GM23338 (cell line): ENCODE measurements around the gene FMO2. TPM values are rescaled to one million over a fixed set of nuclear protein-coding genes. Genes with fewer than 3 reads are reported as not detected.

ENCODE experiments used
- ATAC-seq: fragments of 200-7000 bp; cut with Tn5 transposase; 3 replicates; pipeline ENCODE4 v1.9.1; 2020
- DNase-seq: peaks from one replicate; pipeline ENCODE4 v3.0.0-alpha.2; 2015; ENCODE audit warnings: low spot score
- H2AFZ ChIP-seq: fragments of 200-600 bp; sonication (generic); 2 replicates; pipeline ENCODE4 v1.8.0; 2016; ENCODE audit warnings: antibody characterized with exemption, mild to moderate bottlenecking, moderate library complexity
- H3F3A ChIP-seq: fragments of 200-600 bp; sonication (generic); replicated peaks from 2 replicates; pipeline ENCODE4 v1.8.0; 2017; ENCODE audit warnings: antibody characterized with exemption, mixed run types, low read depth
- H3K27ac ChIP-seq: fragments of 200-600 bp; sonication (generic); 2 replicates; pipeline ENCODE4 v1.6.1; 2016; ENCODE audit warnings: low read depth
- H3K27me3 ChIP-seq: fragments of 200-600 bp; sonication (generic); 2 replicates; pipeline ENCODE4 v1.8.0; 2016; ENCODE audit warnings: mild to moderate bottlenecking, mixed run types, moderate library complexity; ENCODE audit not compliant: insufficient read depth
- H3K36me3 ChIP-seq: fragments of 200-600 bp; sonication (generic); 2 replicates; pipeline ENCODE4 v1.8.0; 2016; ENCODE audit warnings: mild to moderate bottlenecking; ENCODE audit not compliant: insufficient read depth
- H3K4me1 ChIP-seq: fragments of 200-600 bp; sonication (generic); 2 replicates; pipeline ENCODE4 v1.8.0; 2016; ENCODE audit warnings: mild to moderate bottlenecking, moderate library complexity; ENCODE audit not compliant: insufficient read depth
- H3K4me2 ChIP-seq: fragments of 200-600 bp; sonication (generic); 2 replicates; pipeline ENCODE4 v1.7.1; 2017; ENCODE audit warnings: mixed run types
- H3K4me3 ChIP-seq: fragments of 200-600 bp; sonication (generic); 2 replicates; pipeline ENCODE4 v1.6.1; 2016; ENCODE audit warnings: mixed run types
- H3K79me2 ChIP-seq: fragments of 200-600 bp; sonication (generic); replicated peaks from 2 replicates; pipeline ENCODE4 v1.8.0; 2017; ENCODE audit warnings: mild to moderate bottlenecking; ENCODE audit not compliant: insufficient read depth
- H3K9me2 ChIP-seq: fragments of 200-600 bp; sonication (generic); 2 replicates; pipeline ENCODE4 v1.8.0; 2017; ENCODE audit not compliant: insufficient read depth
- H4K20me1 ChIP-seq: fragments of 200-600 bp; sonication (generic); replicated peaks from 2 replicates; pipeline ENCODE4 v1.8.0; 2017; ENCODE audit warnings: mild to moderate bottlenecking; ENCODE audit not compliant: insufficient read depth
- H3K27ac Mint-ChIP-seq: 2 replicates; pipeline ENCODE4 v1.8.0; 2020; ENCODE audit warnings: inconsistent platforms, mild to moderate bottlenecking, moderate library complexity, mixed read lengths
- H3K27me3 Mint-ChIP-seq: 3 replicates; pipeline ENCODE4 v1.8.0; 2022; ENCODE audit warnings: low read depth, mild to moderate bottlenecking, moderate library complexity, mixed read lengths, inconsistent platforms; ENCODE audit not compliant: insufficient read depth, poor library complexity
- H3K36me3 Mint-ChIP-seq: 3 replicates; pipeline ENCODE4 v1.8.0; 2021; ENCODE audit warnings: low read depth, mild to moderate bottlenecking, inconsistent platforms, moderate library complexity, mixed read lengths
- H3K4me1 Mint-ChIP-seq: 3 replicates; pipeline ENCODE4 v1.8.0; 2020; ENCODE audit warnings: mild to moderate bottlenecking, inconsistent platforms, mixed read lengths
- H3K4me3 Mint-ChIP-seq: 3 replicates; pipeline ENCODE4 v1.8.0; 2021; ENCODE audit warnings: moderate library complexity, mild to moderate bottlenecking, inconsistent platforms, mixed read lengths
- H3K9me3 Mint-ChIP-seq: 3 replicates; pipeline ENCODE4 v1.8.0; 2020; ENCODE audit warnings: moderate library complexity, mild to moderate bottlenecking, inconsistent platforms, mixed read lengths
- CTCF ChIP-seq, 2 experiments: fragments of 200-600 bp in 1 of 2; sonication (generic) in 1 of 2; conservative IDR thresholded peaks; 2 replicates each; pipeline versions ENCODE4 v1.5.1 to v1.6.1; 2016 to 2017; ENCODE audit warnings: antibody characterized with exemption in 2 of 2, low read depth in 2 of 2, mild to moderate bottlenecking in 2 of 2, moderate library complexity in 1 of 2
- EZH2 ChIP-seq: fragments of 200-600 bp; sonication (generic); IDR thresholded peaks from one replicate; pipeline ENCODE4 v1.8.0; 2017; ENCODE audit warnings: antibody characterized with exemption, mild to moderate bottlenecking, low read depth; ENCODE audit not compliant: unreplicated experiment
- REST ChIP-seq: IDR thresholded peaks from one replicate; pipeline ENCODE4 v1.6.1; 2018; ENCODE audit warnings: antibody characterized with exemption; ENCODE audit not compliant: unreplicated experiment
- STAT1 ChIP-seq: IDR thresholded peaks from one replicate; pipeline ENCODE4 v1.6.1; 2016; ENCODE audit warnings: antibody characterized with exemption; ENCODE audit not compliant: unreplicated experiment
- ZNF331 ChIP-seq: fragments of 250-450 bp; sonication (Bioruptor Pico); IDR thresholded peaks from 2 replicates; pipeline ENCODE4 v1.5.0; 2020; ENCODE audit warnings: low read depth, mild to moderate bottlenecking, moderate library complexity
- ZNF462 ChIP-seq: fragments of 250-450 bp; sonication (Bioruptor Pico); IDR thresholded peaks from 2 replicates; pipeline ENCODE4 v1.5.0; 2020; ENCODE audit warnings: mild to moderate bottlenecking, moderate library complexity
- polyA plus RNA-seq: library from polyadenylated mRNA; unstranded; fragments of >200 nt; fragmentation: Nextera tagmentation; extraction: Ambion mirVana; gene quantifications from 2 replicates; pipeline ENCODE4 v1.2.1, GENCODE V29; 2016
- total RNA-seq: library from RNA; depleted of rRNA; stranded (reverse); fragments of >200 nt; shearing (Covaris generic); gene quantifications from 2 replicates; pipeline ENCODE4 v1.2.3, GENCODE V29; 2014

FMO2 gene
- total and polyA plus RNA-seq, 2 experiments from 2014 or later, result 0.31 TPM; not detected in 1

GRCh38 chr1:171213559-171214454 lies 28.7 kb downstream of the FMO2 start:
- TF ChIP-seq EZH2 (no peak), CTCF (conservative IDR thresholded peaks at IDR 0.05; ENCODE audit: low read depth in 2 of 2) (peak; percentile 39 to 43)
- H3K36me3 ChIP-seq, result no peaks in the 10 kb centered on the region
- peaks cover 20% of the 10 kb centered on the region for H3K4me1 ChIP-seq
- no peaks in the 10 kb centered on the region for H4K20me1 ChIP-seq
- H3K4me1 Mint-ChIP-seq, result peaks cover 27% of the 10 kb centered on the region
- 0 out of 2 replicates have a peak, but pooled peaks cover 12% of the 10 kb centered on the region for H3K9me2 ChIP-seq
- no peaks in the 10 kb centered on the region for H3K27me3 ChIP-seq
- H3K4me3 ChIP-seq, result no peak overlapping the region
- no peaks in the 10 kb centered on the region for H3K79me2 ChIP-seq
- no peak overlapping the region for H3K27ac Mint-ChIP-seq
- DNase-seq (peak; percentile 55), ATAC-seq (peak; percentile 30; the same call in 2 of the 3 replicates)
- H3K27me3 Mint-ChIP-seq, result peaks cover 2% of the 10 kb centered on the region
- H3K36me3 Mint-ChIP-seq, result peaks cover 17% of the 10 kb centered on the region; the same call in 2 of the 3 replicates
- peaks cover 17% of the 10 kb centered on the region for H3K9me3 Mint-ChIP-seq
- no peaks in the 10 kb centered on the region for H3F3A ChIP-seq
- no peak overlapping the region for H3K27ac ChIP-seq
- H2AFZ ChIP-seq, result no peak overlapping the region
- no peak overlapping the region for H3K4me3 Mint-ChIP-seq
- H3K4me2 ChIP-seq, result no peak overlapping the region

GRCh38 chr1:171217658-171218443 lies 32.8 kb downstream of the FMO2 start:
- no peaks in the 10 kb centered on the region for H3K36me3 ChIP-seq
- peaks cover 33% of the 10 kb centered on the region for H3K4me1 ChIP-seq
- peaks cover 25% of the 10 kb centered on the region for H3K9me3 Mint-ChIP-seq
- ATAC-seq, result no peak
- DNase-seq, result no peak
- H3K4me3 Mint-ChIP-seq, result no peak overlapping the region
- peaks cover 19% of the 10 kb centered on the region; the same call in 2 of the 3 replicates for H3K36me3 Mint-ChIP-seq
- H3F3A ChIP-seq, result no peaks in the 10 kb centered on the region
- H3K4me3 ChIP-seq, result no peak overlapping the region
- peaks cover 2% of the 10 kb centered on the region for H3K27me3 Mint-ChIP-seq
- no peaks in the 10 kb centered on the region for H3K27me3 ChIP-seq
- H3K27ac ChIP-seq, result peak overlapping the region; percentile 98; the same call in 1 of the 2 replicates
- peaks cover 47% of the 10 kb centered on the region for H3K4me1 Mint-ChIP-seq
- no peak overlapping the region for H3K27ac Mint-ChIP-seq
- no peaks in the 10 kb centered on the region for H3K79me2 ChIP-seq
- no peaks in the 10 kb centered on the region for H4K20me1 ChIP-seq
- H2AFZ ChIP-seq, result no peak overlapping the region
- no peak overlapping the region for H3K4me2 ChIP-seq
- H3K9me2 ChIP-seq, result 0 out of 2 replicates have a peak, but pooled peaks cover 7% of the 10 kb centered on the region
- no peak for TF ChIP-seq STAT1
- no peak for TF ChIP-seq ZNF462 (CRISPR knock-in tag)
- TF ChIP-seq REST, result no peak
- TF ChIP-seq EZH2, result no peak
- TF ChIP-seq ZNF331, result no peak
